GM19463 (cell line): ENCODE measurements around the gene OSM.

Source experiments
- ATAC-seq: cut with Tn5 transposase; IDR thresholded peaks from one replicate; pipeline ENCODE4 v1.9.1; 2021; ENCODE audit warnings: mild to moderate bottlenecking, moderate library complexity; ENCODE audit not compliant: unreplicated experiment

Gene OSM

DNA sequence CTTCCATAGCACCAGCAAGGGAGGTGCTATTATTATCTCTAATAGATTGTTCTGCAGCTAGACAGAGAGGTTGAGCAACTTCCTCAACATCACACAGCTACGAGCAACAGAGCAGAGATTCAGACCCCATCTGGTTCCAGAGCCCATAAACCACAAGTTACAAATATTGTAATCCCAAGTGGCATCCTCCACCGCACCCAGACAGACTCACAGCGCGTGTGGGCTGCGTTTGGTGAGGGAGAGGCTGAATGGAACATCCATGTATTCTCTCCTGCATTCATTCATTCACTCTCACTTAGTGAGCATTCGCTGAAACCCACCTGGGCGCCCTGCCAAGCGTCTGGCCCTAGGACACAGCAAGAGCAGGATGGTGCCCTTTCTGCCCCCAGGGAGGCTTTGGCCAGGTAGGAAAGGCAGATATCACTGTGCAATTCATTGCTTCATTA is 53.6 kb downstream of the OSM start:
- no peak for ATAC-seq
